HG03039 (cell line): Measurements from ENCODE around the gene ALDH2.
A peak's percentile ranks its signal among the peaks of the same experiment; 100 is the strongest.
"Not testable (repeated sequence)": the region's sequence is repeated elsewhere in the genome, so short reads cannot be mapped to it uniquely, and the experiment has no call there.

Experiments
- ATAC-seq: cut with Tn5 transposase; IDR thresholded peaks from one replicate; pipeline ENCODE4 v1.9.1; 2021; ENCODE audit warnings: mild to moderate bottlenecking, moderate library complexity; ENCODE audit not compliant: unreplicated experiment

Gene ALDH2

DNA sequence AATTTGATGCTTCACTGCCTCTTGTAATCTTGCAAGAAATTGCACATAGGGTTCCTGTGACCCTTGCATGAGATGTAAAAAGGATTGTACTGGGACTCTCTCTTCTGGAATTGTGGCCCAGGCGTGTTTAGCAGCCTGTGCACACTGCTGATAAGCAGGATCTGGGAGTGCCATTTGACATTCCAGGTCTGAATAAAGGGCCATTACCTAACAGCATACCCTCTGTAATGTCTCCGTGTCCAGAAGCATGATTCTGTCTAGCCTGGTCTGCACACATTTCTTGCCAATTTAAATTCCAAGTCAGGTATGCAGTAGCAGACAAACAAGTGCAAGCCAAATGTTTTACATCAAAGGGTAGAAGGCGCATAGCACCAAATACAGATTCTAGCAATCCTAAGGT is 57.2 kb downstream of the ALDH2 start:
- no peak for ATAC-seq

DNA sequence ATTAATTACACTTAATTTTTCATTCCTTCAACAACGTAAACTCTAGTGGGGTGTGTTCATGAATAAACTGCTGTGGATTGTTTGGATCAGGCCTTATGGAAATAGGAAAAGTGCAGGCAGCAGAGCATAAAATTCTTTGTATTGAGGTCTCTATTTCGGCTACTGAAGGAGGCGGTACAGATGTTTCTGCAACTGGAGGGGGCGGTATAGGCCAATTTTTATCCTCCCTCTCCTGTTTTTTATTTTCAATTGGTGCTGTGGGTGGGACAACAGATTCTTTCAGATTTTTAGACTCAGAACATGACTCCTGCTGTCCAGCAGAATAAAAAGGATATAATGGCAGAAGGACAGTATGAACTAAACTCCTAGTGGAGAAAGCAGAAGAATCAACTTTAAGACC is 57.6 kb downstream of the ALDH2 start:
- ATAC-seq, result not testable (repeated sequence)

DNA sequence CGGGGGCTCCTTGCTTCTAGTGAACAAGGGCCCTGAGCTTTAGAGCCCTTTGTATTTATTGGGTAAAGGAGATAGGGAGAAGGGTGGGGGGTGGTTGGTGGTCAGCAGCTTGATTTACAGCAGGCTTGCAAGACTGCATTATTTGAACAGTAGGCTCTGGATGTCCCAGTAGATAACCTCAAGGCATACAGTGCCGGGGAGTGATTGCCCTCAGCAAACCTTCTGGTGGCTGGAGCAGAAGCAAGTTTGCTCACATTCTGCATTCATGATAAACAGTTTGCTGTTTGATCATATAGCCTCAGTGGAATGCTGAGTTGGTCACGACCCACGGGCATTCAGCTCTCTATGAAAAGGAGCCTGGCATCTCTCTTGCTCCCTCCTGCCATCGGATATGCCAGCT is 58.8 kb downstream of the ALDH2 start:
- ATAC-seq, result no peak

DNA sequence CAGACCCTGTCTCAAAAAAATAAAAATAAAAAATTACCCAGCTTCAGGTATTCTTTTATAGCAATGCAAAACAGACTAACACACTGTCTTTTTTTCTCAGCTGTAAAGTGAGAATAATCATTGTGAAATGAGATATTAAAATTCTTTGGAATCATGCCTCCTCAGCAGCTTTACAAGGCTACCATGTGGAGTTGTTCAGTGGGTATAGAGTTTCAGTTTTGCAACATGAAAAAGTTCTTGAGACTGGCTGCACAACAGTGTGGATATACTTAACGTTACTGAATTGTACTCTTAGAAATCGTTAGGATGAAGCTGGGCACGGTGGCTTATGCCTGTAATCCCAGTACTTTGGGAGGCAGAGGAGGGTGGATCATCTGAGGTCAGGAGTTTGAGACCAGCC is 59.6 kb downstream of the ALDH2 start:
- no peak for ATAC-seq

DNA sequence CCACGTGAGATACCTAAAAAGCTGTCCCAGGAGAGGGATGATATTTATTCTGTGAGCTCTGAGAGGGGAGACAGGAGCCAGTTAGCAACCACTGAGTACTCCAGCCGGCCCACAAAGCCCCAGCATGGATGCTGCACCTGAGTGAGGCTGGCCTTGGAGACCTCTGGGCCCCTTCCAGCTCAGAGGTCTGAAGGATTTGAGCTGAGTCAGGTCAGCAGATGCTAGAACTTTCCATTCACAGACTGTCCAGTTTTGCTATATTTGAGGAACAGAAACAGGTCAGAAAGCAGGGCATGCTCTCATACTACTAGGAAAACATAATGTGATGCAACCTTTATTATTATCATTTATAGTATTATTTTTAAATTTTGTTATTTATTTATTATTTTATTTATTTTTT is 60.3 kb downstream of the ALDH2 start:
- no peak for ATAC-seq

DNA sequence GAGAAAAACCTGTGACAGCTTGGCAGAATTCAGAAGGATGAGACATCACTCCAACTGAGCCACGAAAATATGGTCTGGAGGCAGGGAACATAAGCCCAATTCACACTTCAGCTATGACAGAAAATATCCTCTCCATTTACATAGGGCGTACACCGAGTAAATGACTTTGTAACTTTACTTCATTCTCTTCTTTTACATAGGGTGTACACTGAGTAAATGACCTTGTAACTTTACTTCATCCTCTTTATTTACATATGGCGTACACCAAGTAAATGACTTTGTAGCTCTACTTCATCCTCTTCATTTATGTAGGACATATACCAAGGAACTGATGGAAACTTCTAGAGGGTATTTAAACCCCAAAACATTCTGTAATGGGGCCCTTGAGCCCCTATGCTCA is 61.2 kb downstream of the ALDH2 start:
- ATAC-seq, result no peak

DNA sequence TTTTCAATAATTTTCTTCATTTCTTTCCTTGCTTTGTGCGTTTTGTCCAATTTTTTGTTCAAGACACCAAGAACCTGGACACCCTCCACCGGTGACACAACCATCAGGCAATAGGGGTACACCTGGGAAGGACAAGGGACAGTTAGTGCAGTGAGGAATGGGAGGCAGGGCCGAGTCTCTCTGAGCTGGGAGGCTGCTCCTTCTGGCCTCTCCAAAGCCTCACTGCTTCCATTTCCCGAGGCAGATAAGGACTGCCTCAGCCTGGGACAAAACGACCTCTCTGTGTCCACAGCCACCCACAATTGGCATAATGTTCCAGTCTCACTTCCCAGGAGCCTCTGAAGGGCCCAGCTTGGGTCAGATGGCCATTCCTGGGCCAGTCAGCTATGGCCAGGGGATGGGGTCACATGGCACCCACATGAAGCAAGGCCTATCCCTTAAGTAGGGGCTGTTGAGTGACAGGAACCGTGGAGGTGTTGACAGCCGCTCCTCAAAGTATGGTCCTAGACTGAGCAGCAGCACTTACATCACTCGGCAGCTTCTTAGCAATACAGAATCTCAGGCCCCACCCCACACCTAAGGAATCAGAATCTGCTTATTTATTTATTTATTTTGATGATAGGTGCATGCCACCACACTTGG is 61.7 kb downstream of the ALDH2 start:
- no peak for ATAC-seq

DNA sequence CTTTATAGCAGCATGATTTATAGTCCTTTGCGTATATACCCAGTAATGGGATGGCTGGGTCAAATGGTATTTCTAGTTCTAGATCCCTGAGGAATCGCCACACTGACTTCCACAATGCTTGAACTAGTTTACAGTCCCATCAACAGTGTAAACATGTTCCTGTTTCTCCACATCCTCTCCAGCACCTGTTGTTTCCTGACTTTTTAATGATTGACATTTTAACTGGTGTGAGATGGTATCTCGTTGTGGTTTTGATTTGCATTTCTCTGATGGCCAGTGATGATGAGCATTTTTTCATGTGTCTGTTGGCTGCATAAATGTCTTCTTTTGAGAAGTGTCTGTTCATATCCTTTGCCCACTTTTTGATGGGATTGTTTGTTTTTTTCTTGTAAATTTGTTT is 62.9 kb downstream of the ALDH2 start:
- ATAC-seq, result not testable (repeated sequence)

DNA sequence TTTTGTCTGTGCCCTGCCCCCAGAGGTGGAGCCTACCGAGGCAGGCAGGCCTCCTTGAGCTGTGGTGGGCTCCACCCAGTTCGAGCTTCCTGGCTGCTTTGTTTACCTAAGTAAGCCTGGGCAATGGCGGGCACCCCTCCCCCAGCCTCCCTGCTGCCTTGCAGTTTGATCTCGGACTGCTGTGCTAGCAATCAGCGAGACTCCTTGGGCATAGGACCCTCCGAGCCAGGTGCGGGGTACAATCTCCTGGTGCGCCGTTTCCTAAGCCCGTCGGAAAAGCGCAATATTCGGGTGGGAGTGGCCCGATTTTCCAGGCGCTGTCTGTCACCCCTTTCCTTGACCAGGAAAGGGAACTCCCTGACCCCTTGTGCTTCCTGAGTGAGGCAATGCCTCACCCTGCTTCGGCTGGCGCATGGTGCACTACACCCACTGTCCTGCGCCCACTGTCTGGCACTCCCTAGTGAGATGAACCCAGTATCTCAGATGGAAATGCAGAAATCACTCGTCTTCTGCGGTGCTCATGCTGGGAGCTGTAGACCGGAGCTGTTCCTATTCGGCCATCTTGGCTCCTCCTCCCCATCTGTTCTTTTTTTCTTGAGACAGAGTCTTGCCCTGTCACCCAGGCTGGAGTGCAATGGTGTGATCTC is 68.1 kb downstream of the ALDH2 start:
- ATAC-seq, result not testable (repeated sequence)

DNA sequence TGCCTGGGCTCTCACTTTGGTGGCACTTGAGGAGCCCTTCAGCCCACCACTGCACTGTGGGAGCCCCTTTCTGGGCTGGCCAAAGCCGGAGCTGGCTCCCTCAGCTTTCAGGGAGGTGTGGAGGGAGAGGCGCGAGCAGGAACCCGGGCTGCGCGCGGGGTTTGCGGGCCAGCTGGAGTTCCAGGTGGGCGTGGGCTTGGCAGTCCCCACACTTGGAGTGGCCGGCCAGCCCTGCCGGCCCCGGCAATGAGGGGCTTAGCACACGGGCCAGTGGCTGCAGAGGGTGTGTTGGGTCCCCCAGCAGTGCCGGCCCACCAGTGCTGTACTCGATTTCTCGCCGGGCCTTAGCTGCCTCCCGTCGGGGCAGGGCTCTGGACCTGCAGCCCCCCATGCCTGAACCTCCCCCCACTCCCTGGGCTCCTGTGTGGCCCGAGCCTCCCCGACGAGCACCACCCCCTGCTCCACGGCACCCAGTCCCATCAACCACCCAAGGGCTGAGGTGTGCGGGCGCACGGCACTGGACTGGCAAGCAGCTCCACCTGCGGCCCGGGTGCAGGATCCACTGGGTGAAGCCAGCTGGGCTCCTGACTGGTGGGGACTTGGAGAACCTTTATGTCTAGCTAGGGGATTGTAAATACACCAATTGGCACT is 68.9 kb downstream of the ALDH2 start:
- not testable (repeated sequence) for ATAC-seq

DNA sequence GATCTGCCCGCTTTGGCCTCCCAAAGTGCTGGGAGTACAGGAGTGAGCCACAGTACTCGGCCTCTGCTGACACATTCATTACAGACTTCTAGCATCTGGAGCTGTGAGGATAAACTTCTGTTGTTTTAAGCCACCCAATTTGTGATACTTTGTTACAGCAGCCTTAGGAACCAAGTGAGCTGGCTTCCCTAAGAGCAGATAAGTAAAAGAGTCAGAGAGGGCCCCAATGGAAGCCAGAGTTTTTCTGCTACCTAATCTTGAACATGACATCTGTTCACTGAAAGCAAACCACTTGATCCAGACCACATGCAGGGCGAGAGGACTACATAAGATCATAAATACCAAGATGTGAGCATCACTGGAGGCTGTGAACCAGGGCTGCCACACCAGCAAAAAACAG is 71.6 kb downstream of the ALDH2 start:
- ATAC-seq, result no peak

DNA sequence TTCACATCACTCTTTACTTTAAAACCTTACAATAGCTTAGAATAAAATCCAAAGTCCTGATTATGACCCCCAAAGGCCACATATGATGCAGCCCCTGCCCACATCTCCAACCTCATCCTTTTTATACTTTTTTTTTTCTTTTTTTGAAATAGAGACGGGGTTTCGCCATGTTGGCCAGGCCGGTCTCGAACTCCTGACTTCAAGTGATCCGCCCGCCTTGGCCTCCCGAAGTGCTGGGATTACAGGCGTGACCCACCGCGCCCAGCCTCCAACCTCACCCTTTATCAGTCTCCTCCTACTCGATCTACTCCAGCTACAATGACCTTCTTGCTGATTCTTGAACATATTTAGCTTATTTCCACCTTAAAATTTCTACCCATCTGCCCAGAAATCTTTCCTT is 74.1 kb downstream of the ALDH2 start:
- ATAC-seq, result no peak

DNA sequence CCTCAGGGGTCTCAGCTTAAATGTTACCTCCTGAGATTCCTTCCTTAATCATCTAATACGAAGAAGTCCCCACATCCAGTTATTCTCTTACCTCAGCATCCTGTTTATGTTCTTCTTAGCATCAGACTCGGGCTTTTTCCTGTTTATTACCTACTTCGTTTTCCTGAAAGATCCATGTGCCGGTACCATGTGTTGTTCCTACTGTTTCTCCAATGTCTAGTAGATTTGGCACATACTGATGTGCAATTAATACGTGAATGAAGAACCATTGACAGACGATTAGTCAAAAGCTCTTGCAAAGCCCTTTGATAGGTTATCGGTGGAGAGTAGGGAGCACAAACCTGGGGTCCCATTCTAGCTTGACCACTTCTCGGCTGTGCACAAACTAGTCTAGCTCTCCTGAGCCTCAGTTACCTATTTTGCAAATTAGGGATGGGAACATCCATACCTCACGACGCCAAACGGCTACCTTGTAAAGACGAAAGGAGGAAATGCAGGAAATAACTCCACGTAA is 74.6 kb downstream of the ALDH2 start:
- peak; percentile 9 for ATAC-seq

DNA sequence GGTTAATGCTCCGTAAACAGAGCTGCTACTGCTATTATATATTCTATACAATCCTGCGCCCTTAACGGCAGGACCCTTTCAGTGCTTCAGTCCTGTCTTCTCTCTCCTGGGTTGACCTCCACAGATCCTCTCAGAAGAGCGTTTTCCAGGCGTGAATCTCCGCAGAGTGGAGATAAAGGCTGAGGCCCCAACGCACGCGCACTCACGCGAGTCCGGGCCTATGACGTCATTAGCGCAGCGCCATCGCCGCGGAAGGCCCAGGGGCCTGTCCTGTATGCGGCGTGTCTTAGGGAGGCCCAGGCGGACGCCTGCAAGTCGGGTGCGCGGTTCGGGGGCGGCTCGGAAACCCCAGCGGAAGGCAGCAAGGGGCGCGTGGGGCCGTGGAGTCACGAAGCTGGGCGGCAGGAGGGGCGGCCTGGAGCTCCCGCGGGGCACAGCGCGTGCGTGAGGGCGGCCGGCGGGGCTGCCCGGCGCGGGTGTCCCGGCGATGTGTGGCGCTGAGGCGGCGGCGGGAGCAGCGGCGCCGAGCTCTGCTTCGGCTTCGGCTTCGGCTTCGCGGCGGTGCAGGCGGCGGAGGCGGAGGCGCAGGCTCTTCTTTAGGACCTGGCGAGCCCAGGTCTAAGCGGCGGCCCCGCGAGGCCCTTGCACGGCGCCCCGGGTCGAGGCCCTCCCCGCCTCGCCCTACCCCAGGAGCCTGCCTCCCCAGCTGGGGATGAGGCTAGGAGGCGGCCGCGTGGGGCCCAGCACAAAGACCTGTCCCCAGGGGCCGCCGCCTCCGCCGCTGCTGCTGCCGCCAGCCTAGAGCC is 75.2 kb downstream of the ALDH2 start, which contains the start of gene MAPKAPK5:
TSS of gene MAPKAPK5 (plus strand) at position 479 of the 806 bp plus-strand sequence. CDS start 506 bp downstream, outside the sequence.
- peak; percentile 66 for ATAC-seq

DNA sequence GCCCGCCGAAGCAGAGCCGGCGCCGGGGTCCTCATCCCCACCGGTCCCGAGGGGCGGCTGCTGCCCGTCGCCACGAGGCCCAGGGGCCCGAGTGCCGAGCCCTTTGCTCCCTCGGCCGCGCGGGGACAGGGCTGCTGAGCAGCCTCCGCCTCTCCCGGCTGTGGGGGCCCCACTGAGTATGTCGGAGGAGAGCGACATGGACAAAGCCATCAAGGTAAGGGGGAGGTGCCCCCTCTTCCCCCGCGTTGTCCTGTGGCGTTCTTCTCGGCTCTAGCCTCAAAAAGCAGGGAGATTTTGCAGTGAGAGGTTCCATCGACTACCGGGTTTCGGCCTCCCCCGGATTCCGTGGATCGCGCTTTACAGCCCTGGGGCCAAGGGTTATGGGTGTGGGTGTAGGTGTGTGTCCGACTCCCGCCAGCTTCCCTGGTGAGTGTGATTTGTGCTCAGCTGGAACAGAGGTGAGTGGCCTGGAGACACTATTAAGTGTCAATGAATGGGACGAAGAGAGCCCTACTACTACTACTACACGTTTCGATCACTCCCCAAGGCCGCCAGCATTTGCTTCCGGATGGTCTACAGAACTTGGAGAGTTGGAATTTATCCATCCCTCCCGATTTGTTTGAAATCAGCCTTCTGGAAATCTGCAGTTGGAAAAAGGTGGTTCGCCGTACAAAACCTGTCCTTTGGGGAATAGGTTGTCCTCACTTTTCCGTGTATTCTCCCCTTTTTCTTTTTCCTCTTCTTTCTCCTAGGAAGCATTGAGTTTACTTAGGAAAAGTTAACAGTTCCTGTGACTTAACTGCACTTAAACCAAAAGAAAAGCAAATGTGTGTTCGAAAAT is 76.0 kb downstream of the ALDH2 start:
- no peak for ATAC-seq

DNA sequence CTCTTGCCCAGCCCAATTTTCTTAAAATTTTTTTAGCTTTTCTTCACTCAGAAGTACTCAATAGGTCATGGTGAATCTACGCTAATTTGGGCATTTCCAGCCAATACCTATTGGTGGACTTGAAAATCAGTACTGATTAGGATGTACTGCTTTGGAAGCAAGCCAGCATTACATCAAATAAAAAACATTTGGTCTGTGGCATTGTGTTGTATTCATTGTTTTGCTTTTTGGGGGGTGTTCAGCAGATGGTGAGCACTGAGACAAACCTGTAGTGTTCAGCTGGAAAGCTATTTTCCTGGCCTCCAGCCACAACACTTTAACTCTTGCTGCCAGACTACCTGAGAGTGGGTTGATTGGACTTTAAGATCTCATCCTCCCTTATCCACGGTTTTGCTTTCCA is 79.3 kb downstream of the ALDH2 start:
- no peak for ATAC-seq

DNA sequence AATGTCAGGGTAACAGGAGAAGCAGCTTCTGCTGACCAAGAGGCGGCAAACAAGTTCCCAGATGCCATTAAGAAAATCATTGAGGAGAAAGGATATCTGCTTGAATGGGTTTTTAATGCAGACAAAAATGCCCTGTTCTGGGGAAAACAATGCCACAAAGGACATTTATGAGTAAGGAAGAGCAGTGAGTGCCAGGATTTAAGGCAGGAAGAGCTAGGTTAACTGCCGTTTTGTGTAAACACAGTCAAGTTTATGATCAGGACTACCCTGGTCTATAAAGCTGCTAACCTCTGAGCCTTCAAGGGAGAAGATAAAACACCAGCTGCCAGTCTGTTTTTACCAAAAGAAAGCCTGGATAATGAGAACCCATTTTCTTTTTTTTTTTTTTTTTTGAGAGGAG is 83.8 kb downstream of the ALDH2 start:
- ATAC-seq, result no peak

DNA sequence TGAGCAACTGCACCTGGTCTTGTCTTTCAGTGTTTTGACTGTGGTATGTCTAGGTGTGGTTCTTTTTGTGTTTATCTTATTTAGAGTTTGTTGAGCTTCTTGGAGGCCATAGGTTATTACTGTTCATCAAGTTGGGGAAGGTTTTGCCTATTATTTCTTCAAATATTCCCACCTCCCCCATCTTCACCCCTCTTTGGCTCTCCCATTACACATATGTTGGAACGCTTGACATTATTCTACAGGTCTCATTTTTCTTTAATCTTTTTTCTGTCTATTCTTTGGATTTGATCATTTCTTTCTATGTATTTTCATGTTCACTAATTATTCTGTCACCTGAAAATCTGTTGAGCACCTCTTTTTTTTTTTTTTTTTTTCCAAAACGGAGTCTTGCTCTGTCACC is 91.5 kb downstream of the ALDH2 start:
- no peak for ATAC-seq

DNA sequence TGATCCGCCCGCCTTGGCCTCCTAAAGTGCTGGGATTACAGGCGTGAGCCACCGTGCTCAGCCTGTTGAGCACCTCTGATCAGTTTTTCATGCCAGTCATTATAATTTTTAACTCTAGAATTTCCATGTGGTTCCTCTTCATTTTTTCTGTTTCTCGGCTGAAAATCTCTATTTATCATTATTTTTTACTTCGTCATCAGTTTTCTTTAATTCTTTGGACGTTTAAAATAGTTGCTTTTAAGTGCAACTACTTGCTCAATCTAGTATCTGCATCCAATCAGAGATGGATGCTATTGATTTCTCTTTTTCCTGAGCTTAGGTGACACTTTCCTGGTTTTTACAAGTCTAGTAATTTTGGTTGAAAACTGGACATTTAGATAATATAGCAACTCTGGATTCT is 92.0 kb downstream of the ALDH2 start:
- no peak for ATAC-seq

DNA sequence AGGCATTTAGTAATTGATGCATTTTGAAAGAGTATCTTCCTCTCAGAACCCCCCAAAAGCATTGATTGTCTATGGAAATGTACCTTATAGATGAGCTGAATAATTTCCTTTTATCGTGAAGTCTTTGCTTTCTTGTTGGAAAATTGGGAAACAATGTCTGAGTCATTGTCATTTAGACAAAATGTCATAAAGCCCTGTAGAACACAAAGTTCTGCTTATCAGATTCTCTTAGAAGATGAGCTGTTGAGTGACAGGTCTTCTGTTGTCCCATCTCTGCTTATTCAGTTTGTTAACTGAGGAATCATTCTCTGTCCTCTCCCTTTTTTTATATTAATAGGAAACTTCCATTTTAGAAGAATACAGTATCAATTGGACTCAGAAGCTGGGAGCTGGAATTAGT is 98.2 kb downstream of the ALDH2 start:
- ATAC-seq, result no peak
